HPDE6-E6E7 (cell line): ENCODE results near the gene MICU1.
"Not testable (repeated sequence)": the region's sequence is repeated elsewhere in the genome, so short reads cannot be mapped to it uniquely, and the experiment has no call there.

Experiments
- DNase-seq: peaks from one replicate; pipeline ENCODE4 v3.0.0; 2011; ENCODE audit warnings: missing footprints; ENCODE audit errors: extremely low spot score

Gene MICU1

DNA sequence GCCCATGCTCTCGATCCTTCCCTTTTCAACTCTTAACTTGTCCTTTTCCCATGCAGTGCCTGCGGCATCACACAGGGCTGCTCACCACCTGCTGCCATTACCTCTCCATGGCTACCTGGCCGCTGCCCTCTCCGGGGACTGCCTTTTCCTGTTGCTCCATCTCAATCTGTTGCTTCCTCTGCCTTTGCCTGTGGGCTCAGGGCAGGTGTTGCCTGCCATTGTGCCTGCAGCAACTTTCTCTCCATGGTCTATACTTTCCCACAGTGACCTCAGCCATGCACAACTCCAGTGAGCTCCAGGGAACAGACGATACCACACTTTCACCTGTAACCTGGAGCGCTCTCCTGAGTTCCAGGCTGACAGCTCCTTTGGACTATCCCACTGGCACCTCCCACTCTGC, 274.4 kb downstream of the MICU1 start:
- no peak for DNase-seq

DNA sequence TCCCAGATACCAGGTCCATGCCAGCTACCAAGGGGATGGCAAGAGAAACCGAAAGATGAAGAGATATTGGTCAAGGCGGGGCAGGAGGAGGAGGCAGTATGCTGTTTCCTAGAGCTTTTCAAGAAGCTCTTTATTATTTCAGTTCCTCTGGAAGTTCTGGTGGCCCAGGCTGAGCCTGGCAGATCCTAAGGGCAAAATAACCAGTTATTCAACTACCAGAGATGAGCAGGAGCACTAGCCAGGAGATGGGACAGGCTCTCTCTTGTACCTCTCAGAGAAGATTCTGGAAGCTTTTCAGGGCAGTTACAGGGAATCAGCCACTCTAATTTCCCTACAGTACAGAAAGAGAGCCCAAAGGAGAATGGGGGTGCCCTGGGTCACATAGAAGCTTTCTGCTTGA, 276.4 kb downstream of the MICU1 start:
- DNase-seq: no peak

DNA sequence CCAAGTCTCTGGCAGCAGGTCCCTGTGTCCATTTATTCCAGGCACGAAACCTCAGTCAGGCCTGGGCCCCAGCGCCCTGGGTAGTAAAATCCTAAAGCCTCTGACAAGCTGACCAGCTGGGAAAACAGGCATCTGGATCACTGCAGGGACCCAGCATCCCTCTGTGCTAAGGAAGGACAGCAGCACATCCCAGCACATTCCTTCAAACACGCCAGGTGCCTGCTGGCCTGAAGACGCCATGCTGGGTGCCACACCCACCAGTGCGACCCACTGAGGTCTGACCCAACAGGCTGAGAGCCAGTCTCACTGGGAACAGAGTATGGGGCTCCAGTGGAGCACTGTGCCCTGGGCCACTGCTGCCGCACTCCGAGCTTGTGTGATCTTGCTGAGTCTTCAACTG, 277.6 kb downstream of the MICU1 start:
- DNase-seq: no peak

GRCh38 chr10:72346117-72346516, 279.8 kb downstream of the MICU1 start:
- not testable (repeated sequence) for DNase-seq

DNA sequence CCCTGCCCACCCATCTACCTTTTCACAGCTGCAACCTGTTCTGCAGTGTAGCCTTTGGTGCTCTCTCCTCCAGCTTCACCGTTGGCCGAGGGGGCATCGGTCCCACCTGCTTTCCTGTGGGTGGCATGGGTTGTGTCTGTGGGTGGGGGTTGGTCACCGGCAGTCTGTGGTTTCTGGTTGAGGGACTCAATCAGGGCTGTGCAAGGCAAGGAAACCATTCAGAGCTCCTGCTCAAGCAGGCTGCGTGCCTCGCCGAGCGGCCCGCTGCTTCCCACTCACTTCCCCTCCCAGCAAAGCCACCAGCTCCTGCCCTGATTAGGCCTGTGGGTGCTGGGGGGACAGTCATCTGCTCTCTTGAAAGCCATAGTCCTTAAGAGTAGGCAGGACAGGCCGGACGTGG, 280.9 kb downstream of the MICU1 start:
- DNase-seq: no peak

DNA sequence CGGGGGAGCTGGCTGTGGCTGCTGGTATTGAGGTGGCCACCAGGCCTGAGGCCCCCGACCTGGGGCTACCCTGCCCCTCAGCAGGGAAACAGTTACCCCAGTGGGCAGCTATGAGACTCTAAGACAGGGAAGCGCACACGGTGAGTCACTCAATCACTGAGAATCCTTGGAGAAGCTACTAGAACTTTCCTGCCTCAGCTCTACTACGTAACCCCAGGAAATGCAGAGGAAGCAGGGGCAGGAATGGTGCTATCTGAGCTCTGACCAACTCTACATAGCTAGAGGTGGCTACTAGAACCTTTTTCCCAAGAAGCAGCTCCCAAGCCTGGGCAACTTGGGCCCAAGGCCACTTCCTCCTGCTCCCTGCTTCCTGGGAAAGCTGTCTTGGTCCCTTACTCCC, 283.0 kb downstream of the MICU1 start:
- no peak for DNase-seq

- peak; percentile 36 for DNase-seq
These were observed 285.2 kb downstream of the MICU1 start for GRCh38 chr10:72340510-72341261.

DNA sequence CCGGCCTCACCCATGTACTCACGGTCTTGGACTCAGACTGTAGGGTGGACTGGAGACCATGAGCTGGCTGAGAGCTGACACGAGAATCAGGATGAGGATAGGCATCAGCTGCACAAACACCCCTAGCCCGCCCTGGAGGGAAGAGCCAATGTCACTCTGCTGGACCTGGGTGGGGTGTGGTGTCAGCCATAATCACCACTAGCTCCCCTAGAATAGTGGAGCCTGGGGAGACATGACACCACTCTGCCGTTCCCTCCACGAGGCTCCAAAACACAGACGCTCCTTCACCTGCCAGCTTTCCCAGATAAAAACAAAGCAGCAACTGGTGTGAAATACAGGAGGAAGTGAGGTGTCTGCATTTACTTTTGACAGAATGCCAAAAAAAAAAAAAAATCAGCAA, 287.7 kb downstream of the MICU1 start:
- no peak for DNase-seq

DNA sequence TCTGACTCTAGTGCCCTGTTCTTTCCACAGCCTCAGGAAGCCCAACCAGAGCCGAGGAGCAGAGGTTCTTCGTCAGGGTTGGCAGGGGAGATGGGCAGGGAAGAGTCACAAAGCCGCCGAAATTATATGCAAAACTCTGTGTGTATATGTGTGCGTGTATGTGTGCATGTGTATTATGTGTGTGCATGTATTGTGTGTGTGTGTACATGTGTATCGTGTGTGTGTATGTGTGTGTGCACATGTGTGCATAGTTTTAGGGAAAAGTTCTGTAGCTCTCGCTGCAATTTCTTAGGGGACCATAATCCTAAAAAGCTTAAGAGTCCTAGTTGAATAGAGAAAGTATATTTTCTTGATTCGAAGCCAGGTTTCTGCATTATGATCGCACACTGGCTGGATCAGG, 288.2 kb downstream of the MICU1 start:
- no peak for DNase-seq

DNA sequence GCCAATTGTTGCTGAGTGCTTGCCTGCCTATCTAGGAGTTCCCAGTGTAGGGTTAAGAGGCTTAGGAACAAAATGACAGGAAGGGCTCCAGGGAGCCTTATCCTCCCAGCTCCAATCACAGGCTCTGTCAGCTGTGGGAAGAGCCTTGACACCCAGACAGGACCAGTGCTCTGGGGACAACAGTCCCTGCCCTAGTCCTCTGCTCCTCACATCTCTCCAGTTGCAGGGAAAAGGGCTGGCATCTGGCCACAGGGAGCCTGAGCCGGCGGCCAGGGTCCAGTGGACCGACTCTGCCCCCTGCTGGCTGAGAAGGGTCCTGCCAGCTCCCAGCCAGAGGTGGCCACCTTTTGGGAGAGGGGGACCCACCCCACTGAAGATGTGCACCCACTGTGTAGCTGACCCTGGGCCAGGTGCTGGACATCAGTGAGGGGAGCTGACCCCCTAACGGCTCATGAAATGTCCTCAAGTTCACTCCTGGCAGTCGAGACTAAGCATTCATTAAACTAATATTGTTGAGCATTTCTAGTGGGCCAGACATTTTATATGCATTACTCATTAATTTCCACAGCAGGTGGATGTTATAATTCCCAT, 288.7 kb downstream of the MICU1 start:
- DNase-seq: peak; percentile 35

DNA sequence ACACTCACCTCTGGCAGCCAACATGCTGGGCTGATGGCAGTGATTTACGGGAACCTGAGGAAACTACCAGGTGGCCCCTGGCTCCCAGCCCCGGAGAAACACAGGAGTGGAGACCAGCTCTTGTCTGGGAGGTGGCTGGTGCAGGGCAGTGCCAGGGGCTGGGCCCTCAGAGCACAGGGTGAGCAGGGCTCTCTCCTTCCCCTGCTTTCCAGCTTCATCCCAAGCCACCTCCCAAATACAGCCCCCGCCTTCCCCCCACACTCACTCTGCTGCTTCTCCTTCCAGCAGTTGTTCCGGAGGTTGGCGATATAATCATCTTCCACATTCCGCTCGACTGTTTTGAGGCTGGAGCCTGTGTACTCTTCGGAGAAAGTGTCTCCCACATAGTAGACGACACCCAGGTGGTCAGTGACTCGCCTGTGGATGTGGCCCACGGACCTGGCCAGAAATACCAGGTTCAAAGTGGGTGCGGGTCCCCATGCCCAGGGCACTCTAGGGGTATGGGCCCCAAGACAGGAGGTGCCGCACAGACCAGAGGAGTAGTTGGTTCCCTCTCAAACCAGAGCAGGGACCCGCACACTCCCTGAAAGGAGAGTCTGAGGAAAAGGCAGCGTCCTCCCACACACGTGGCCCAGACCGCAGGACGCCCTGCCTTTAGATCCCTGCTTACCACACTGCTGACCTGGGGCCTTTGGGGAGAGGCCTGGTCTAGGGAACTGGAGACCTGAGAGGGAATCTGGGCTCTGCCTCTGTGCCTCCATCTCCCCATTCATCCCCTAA, 289.4 kb downstream of the MICU1 start:
- no peak for DNase-seq

GRCh38 chr10:72335394-72336258, 290.3 kb downstream of the MICU1 start:
- no peak for DNase-seq

DNA sequence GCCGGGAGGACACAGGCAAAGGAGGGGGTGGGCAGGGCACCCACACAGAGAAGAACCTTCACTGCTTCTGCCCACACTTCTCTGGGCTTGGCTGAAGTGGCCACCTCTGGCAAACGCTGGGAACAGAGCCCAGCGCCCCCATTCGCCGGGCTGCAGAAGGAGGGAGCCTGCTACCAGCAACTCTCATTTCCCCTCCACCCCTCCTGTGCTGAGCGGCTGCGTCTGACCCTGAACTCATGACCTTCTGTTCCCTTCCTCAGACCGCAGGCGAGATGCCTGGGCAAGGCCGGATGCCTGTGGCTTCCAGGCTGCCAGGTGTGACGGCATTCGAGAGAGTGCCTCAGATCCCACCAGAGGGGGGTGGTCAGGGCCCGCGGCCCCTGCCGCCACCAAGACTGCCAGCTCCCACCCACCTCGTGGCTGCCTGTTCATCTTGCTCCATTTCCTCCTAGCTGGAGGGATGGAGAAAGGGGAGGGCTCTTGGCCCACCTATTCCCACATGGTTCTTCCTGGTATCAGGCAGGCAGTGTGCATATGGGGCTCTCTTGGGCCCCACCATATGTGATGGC, 291.0 kb downstream of the MICU1 start:
- DNase-seq: peak; percentile 66

- DNase-seq: no peak
These were observed 291.6 kb downstream of the MICU1 start for GRCh38 chr10:72334196-72334824.

- DNase-seq: no peak
These were observed 292.5 kb downstream of the MICU1 start for GRCh38 chr10:72333112-72334015.

GRCh38 chr10:72332423-72333111, 293.3 kb downstream of the MICU1 start:
- DNase-seq: no peak

- peak; percentile 93 for DNase-seq
These were observed 294.1 kb downstream of the MICU1 start for GRCh38 chr10:72331575-72332422.

GRCh38 chr10:72330069-72330426, 295.8 kb downstream of the MICU1 start:
- no peak for DNase-seq
